HG03558 (cell line): ENCODE measurements around the gene CAPZA2.
"Not testable (repeated sequence)": the region's sequence is repeated elsewhere in the genome, so short reads cannot be mapped to it uniquely, and the experiment has no call there.

Experiments used
- ATAC-seq: cut with Tn5 transposase; IDR thresholded peaks from one replicate; pipeline ENCODE4 v1.9.1; 2021; ENCODE audit warnings: moderate number of reproducible peaks; ENCODE audit not compliant: unreplicated experiment; ENCODE audit errors: extremely low read depth

Gene CAPZA2

DNA sequence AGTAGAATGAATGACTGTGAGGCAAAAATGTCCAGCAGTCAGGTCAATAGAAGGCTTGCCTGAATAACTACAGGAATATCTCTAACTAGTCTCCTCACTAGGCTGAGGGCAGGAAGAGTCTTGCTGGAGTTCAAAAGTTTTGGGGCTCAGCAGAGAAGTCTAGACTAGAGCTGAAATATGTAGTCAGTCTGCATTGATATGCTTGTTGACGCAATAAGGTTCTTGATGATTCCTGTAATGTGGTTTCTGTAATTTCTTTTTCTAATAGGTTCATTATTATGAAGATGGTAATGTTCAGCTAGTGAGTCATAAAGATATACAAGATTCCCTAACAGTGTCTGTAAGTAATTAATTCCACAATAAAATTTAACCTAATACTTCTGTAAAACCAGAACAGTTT is 49.4 kb downstream of the CAPZA2 start:
- ATAC-seq, result no peak

DNA sequence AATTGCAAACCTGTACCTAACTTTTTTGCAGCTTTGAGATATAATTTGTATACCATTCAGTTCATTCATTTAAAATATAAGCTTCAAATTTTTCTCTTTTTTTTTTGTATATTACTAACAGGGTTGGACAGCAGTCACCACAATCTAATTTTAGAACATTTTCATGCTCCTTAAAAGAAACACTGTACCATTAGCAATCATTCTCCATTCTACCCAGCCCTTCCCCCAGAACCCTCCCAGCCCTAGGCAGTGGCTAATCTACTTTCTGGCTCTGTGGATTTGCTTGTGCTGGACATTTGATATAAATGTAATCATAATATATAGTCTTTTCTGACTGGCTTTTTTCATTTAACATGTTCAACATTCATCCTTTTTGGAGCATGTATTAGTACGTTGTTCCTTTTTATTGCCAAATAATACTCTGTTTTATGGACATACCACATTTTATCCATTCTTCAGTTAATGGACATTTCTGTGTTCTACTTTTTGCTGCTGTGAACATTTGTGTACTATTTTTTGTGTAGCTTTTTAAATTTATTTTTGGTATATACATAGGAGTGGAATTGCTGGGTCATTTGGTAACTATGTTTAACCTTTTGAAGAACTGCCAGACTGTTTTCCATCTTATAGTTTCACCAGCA is 50.0 kb downstream of the CAPZA2 start:
- no peak for ATAC-seq

DNA sequence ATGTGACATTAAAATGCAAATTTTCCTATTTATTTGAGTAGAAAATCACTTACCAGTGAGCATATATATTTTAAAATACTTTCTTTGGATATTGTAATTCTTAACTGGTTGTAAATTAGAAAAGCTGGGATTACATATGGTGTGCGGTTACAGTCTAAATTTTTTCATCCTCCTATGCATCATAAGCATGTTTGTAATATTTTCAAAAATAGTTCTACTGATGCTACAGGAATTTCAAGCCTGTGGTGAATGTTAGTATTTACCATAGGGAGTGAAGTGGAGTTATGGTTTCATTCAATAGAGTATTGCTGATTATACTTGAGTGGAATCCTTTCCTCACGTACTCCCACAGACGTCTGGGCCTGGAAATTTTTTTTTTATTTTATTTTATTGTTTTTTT is 56.3 kb downstream of the CAPZA2 start:
- ATAC-seq, result no peak

DNA sequence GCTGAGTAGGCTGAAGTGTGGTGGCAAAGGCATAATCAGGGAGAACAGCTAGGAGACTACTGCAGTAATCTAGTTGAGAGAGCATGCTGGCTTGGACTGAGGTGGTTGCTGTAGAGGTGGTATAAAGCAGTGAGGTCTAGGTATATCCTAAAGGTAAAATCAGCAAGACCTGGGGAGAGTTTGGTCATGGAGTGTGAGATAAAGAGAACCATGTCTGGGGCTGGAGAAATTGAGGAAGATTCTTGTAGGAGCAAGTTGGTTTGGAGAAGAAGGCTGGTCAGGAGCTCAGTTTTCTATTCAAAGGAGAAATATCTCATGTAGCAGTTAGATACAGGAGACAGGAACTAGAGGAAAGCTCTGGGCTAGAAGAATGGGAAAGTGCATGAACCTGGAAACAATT is 58.0 kb downstream of the CAPZA2 start:
- no peak for ATAC-seq

DNA sequence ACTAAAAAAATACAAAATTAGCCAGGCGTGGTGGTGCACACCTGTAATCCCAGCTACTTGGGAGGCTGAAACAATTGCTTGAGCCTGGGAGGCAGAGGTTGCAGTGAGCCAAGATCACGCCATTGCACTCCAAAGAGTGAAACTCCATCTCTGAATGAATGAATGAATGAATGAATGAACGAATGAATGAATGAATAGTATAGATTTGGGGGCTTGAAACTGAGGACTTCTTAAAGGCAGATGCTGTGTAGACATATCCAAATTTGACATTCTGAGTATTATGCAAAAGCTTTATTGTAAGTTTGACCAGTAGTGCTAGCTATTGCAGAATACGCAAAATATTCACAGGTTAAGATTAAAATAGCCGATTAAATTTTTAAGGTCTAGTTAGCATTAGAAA is 60.2 kb downstream of the CAPZA2 start:
- ATAC-seq, result no peak

DNA sequence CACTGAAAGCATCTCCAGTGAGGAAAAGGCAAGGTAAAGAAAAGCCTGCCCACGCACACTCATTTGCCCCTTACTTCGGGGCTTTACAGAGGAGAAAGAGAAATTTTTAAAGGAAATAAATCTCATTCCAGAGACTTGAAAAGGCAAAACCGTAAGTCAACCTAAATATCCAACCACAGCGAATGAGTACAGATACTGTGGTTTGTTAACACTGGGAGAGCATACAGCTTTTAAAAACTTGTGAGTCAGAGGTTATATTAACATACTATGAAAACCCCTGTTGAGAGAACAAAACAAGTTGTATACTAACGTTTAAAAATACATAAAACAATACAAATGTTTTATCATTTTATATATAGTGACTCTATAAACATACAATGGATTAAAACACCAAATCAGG is 62.4 kb downstream of the CAPZA2 start:
- ATAC-seq, result no peak

DNA sequence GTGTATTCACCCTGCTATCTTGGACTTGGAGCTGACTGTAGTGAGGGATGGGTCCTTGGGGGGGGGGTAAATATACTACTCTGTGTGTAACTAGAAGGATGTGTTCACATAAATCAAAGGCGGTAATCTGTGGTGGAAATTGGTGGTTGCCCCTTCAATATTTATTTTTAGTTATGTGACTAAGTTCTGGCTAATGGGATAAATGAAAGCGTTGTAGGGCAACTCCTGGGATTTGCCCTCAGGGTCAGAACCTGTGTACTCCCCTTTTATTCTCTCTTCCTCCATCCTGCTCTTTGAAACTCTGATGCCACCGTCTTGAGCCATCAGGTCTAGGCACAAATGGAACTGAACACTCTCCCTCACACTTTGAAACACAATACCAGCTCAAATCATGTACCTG is 66.6 kb downstream of the CAPZA2 start:
- ATAC-seq, result no peak

DNA sequence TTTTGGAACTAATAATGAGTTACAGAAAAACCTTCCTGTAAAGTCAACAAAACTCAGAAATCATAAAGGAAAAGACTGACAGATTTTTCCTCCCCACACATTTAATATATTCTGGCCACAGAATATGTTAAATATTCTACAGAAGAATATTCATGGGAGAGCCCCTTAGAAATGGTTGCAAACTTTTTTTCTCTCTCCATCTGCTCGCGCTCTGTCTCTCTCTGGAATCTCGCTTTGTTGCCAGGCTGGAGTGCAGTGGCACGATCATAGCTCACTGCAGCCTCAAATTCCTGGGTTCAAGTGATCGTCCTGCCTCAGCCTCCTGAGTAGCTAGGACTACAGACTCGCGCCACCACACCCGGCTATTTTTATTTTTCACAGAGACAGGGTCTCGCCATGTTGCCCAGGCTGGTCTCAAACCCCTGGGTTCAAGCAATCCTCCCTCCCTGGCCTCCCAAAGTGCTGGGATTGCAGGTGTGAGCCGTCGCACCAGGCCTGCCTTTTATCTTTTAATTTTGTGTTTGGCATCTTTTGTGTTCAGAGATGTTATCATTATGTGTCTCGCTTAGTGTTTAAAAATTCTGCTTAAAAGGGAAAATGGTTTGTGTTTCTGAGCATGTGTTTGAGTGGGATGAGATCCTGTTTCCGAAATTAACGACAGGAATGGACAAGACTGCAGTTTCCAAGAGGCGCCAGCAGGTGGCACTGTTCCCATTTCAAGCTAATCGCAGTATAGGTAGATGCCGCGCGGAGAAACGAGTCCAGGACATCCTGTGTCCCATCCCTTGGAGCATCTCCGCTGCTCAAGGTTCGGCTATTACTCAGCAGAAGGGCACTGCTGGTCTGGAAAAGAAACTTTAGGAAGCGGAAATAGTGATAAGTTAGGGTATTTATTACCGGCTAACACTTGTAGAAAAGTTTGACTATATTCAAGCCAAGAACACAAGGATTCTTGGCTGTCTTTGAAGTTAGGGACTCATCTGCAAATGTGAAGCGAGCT is 67.8 kb downstream of the CAPZA2 start:
- no peak for ATAC-seq

DNA sequence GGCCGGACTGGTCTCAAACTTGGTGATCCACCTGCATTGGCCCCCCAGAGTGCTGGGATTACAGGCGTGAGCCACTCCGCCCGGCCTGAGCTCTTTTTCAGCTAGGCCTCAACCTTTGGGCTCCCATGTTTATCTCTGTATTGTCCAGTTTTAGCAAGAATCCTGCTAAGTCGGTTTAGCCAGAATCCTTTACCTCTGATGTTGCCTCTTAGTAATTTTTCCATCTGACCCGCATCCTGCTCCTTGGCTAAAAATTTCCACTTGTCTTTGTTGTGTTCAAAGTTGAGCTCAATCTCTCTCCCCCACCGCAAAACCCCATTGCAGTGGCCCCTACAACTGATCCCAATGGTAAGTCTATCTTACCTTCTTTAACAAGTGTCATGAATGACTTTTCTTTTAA is 70.2 kb downstream of the CAPZA2 start:
- no peak for ATAC-seq

DNA sequence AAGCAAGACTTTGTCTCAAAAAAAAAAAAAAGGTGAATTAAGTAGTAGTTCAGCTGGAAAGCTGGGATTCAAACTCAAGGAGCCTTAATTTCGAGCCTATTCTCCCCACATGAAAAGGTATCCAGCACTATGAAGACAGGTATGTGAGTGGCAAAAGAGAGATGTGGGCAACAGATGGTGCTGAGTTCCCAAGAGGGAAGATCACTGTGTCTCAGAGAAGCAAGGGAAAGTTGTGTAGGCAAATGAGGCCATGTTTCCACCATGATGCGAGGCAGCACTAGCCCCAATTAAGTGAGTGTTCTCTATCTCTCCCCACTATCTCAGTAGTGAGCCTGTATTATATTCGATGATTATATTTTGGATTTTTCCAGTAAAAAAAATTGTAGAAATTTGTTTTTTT is 71.1 kb downstream of the CAPZA2 start:
- ATAC-seq, result no peak

DNA sequence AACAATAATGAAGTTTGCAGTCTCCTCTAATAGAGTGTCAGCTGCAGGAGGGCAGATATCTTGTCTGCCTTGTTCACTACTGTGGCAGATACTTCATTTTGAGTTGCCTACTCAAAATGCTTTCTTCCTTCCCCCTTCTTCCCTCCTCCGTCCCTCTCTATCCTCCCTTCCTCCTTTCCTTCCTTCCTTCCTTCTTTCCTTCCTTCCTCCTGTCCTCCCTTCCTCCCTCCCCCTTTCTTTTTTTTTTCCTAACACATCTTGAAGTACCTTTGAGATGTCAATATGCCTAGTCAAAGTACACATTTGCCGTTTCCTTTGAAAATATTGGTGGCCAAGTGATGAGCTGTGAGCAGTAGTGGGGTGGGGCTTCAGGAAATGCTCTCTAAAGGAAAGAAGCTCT is 72.2 kb downstream of the CAPZA2 start:
- no peak for ATAC-seq

DNA sequence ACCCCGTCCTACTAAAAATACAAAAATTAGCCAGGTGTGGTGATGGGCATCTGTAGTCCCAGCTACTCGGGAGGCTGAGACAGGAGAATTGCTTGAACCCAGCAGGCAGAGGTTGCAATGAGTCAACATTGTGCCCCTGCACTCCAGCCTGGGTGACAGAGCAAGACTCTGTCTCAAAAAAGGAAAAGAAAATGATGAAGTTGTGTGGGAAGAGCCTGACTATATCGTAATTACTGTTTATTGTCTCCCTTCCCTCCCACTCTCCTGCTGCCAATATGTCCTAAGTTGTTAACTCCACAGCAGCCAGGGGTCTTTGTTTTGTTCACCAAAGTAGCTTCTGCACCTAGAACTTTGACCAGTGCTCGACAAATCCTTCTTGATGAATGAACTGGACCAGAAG is 74.5 kb downstream of the CAPZA2 start:
- not testable (repeated sequence) for ATAC-seq

DNA sequence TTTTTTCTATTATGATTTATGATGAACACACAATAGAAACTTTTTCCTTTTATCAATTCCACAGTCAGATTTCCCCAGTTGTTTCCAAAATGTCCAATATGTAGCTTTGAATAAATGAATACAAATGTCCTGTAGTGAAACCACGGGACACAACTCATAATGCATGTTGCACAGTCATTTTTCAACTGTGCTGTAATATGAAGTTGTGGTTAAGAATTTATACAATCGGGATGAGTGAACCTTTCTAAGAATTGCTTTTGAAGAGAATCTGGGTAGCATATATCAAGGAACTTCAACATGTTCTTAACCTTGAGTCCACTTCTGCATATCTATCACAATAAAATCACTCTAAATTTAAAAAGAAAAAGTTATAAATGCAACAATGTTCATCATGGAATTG is 76.3 kb downstream of the CAPZA2 start:
- ATAC-seq, result no peak

DNA sequence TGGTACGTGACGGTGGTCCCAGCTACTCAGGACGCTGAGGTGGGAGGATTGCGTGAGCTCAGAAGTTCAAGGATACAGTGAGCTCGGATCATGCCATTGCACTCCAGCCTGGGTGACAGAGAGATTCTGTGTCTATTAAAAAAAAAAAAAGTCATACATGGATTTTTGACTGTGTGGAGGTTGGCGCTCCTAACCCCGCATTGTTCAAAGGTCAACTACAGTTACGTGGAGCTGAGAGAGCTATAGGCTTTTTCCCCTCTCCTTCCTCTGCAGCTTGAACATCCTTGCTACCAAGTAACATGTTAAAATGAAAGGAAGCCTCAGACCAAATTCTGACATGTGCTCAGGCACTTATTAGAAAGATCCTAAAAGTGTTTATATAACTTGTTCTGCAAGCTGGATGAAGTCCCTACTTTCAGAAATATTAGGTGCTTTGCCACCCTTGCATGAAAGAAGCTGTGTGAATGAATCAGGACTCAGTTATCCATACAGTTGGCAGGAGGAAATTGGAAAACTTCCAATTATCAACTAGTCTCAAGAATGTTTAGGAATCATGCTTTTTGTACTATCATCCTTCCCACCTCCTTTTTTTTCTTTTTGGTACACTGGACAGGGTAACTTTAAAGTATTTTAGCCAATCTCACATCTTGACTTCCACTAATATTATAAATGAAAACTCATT is 78.4 kb downstream of the CAPZA2 start:
- ATAC-seq, result no peak

DNA sequence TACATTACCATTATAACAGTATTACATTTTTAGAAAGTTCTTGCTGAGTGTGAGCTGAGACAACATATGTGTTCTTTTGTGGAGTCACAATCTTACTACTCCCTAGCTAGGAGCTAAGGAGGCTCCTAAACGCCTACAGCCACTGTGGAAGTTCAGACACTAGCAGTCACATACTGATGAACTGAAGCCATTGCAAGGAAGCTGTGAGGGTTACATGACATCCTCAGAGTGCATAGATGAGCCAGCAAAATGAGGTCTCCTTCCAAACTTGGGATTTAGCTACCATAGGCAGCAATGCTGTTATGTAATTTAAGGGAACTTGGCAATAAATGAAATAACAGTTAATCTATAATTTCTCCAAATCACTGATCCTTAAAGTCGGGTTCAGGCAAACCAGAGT is 80.1 kb downstream of the CAPZA2 start:
- ATAC-seq, result no peak

DNA sequence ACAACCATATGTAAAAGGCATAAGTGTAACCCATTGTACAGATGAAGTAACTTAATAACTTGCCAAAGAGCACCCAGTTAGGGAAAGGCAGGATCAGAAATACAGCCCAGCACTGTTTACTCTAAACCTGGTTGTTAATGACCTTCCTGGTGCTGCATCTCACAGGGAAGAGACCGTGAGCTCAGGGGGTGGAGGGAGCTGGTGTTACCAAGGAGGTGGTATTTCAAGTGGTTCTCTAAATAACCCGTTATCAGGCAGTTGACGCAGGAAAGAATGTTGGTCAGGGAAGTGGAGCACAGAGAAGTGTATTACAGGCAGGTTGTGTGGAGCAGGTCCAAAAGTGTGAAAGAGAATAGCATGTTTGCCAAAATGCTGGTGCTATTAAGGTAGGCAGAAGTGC is 86.5 kb downstream of the CAPZA2 start:
- no peak for ATAC-seq

DNA sequence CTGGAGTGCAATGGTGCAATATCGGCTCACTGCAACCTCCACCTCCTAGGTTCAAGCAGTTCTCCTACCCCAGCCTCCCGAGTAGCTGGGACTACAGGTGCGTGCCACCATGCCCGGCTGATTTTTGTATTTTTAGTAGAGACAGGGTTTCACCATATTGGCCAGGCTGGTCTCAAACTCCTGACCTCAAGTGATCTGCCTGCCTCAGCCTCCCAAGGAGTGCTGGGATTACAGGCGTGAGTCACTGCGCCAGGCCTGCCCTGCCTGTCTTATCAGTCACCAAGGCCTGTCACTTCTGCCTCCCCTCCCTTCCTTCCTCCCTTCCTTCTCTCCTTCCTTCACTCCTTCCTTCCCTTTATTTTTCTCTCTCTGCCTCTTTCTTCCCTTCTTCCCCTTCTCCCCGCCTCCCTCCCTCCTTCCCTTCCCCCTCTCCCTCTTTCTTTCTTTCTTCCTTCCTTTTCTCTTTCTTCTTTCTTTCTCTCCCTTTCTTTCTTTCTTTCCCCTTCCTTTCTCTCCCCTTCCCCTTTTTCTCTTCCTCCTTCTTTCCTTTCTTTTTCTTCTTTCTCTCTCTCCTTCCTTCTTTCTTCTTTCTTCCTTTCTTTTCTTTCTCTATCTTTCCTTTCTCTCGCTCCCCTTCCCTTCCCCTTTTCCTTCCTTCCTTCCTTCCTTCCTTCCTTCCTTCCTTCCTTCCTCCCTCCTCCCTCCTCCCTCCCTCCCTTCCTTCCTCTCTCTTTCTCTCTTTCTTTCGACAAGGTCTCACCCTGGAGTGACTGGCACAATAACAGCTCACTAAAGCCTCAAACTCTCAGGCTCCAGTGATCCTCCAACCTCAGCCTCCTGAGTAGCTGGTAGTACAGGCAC is 87.8 kb downstream of the CAPZA2 start:
- ATAC-seq, result no peak

DNA sequence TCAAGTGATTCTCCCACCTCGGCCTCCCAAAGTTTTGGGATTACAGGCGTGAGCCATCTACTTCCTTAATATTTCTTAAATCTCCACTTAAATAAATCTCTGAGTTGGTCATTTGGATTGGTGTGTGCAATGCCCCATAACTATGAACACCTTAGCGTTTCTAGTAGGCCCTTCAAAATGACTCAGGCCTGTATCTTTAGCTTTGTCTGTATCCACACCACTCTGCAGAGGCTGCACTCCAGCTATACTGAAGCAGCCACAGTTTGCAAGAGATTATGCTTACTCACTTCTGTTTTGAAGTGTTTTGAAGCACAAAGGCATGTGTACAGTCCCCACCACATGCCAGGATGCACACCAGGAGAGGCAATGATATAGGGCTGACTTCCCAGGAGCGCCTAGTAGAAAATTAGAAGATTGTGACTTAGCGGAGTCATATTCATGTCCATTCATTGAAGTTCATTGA is 88.5 kb downstream of the CAPZA2 start:
- no peak for ATAC-seq

DNA sequence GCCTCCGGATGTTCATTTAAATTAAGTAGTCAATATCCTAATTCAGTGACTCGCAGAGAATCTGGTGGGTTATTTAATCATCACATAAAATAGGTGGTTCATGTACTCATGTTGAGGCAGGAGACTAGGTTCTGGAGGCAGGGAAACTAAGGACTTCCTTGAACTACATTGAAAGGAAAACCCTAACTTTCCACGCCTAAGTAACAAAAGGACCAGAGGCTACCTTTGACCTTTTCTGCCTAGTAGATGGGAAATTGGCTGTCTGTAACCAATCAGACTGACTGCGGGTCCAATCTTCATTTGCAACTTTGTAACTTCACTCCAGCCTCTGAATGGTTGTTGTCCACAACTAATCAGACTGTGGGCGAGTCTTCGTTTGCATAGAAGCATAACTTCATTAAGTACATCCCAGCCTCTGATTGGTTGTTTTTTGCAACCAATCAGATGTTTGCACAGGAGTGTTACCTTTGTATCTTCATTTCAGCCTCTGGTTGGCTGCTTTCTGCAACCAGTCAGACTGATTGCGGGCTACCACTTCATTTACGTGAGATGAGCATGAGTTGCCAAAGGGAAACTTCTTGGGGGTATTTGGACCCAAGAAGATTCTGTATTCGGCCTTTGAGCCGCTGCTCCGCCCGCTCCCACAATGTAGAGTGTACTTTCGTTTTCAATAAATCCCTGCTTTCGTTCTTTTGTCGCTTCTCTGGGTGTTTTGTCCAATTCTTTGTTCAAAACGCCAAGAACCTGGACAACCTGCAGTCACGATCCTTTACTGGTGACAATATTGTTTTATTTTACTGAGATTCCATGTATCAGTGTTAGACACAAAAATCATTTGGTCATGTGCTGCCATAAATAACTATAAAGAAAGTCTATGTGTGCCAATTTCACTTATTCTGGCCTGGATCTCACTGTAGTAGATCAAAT is 89.2 kb downstream of the CAPZA2 start:
- ATAC-seq, result no peak
